ENCODE data around the gene APOBEC3B.
"Not testable (repeated sequence)": the region's sequence is repeated elsewhere in the genome, so short reads cannot be mapped to it uniquely, and the experiment has no call there.

DNA sequence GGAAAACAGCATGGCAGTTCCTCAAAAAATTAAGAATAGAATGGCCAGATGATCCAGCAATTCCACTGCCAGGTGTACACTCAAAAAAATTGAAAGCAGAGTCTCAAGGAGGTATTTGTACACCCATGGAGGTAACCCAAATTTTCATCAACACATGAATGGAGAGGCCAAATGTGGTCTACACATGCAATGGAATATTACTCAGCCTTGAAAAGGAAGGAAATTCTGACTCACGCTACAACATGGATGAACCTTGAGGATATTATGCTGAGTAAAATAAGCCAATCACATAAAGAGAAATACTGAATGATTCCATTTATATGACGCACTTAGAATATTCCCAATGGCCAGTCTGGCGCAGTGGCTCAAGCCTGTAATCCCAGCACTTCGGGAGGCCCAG is 4.9 kb upstream of the APOBEC3B start:
- TF ChIP-seq, protein P1, sequence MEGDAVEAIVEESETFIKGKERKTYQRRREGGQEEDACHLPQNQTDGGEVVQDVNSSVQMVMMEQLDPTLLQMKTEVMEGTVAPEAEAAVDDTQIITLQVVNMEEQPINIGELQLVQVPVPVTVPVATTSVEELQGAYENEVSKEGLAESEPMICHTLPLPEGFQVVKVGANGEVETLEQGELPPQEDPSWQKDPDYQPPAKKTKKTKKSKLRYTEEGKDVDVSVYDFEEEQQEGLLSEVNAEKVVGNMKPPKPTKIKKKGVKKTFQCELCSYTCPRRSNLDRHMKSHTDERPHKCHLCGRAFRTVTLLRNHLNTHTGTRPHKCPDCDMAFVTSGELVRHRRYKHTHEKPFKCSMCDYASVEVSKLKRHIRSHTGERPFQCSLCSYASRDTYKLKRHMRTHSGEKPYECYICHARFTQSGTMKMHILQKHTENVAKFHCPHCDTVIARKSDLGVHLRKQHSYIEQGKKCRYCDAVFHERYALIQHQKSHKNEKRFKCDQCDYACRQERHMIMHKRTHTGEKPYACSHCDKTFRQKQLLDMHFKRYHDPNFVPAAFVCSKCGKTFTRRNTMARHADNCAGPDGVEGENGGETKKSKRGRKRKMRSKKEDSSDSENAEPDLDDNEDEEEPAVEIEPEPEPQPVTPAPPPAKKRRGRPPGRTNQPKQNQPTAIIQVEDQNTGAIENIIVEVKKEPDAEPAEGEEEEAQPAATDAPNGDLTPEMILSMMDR (IDR thresholded peaks at IDR 0.05; ENCODE audit: extremely low read depth in 1 of 2, insufficient read depth in 1 of 2, low read depth in 1 of 2, low read length in 2 of 2), result not testable (repeated sequence)
- TF ChIP-seq POLR2AphosphoS5 (IDR thresholded peaks at IDR 0.05; ENCODE audit: insufficient read depth, low read depth, low read length); FOS (IDR thresholded peaks at IDR 0.05; ENCODE audit: borderline replicate concordance, insufficient read depth, low read length); POLR2A (IDR thresholded peaks at IDR 0.05; ENCODE audit: low read depth, low read length); MYC (IDR thresholded peaks at IDR 0.05; ENCODE audit: low read depth, low read length); JUN (IDR thresholded peaks at IDR 0.05; ENCODE audit: borderline replicate concordance, insufficient read depth, insufficient read length, low read depth): not testable (repeated sequence)
